ENCODE results near the gene VRK1. TPM values are rescaled to one million over a fixed set of nuclear protein-coding genes. Genes with fewer than 3 reads are reported as not detected.

VRK1 gene
- total RNA-seq, 1 donor from 2014 or later: 126 TPM

DNA sequence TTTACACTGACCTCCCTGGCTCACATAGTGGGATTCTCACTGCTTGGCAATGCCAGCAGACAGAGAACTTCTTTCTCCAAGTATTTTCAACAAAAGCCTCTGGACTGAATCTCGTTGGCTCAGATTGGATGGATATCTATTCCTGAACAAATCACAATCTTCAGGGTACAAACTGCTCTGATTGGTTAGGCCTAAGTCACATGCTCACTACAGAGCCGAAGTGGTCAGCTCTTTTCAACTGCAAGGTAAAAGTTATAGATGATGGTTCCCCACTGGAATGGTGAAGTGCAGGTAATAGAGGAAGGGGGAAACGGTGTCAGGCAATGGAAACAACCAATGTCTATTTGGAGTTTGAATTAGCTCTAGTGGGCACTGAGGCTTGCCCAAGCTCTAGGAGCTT is 16.7 kb upstream of the VRK1 start:
- Histone ChIP-seq H3K36me3 (no peaks in the 10 kb centered on the region), H3K4me2 (no peak overlapping the region), H3K4me3 (no peak overlapping the region), H3K27ac (no peak overlapping the region), H3K9me3 (ENCODE audit: low read depth) (no peaks in the 10 kb centered on the region), H3F3A (ENCODE audit: low read depth) (no peaks in the 10 kb centered on the region), H3K9ac (no peak overlapping the region), H3K4me1 (no peaks in the 10 kb centered on the region), H3K79me2 (ENCODE audit: low read depth) (no peaks in the 10 kb centered on the region), H3K27me3 (no peaks in the 10 kb centered on the region), H2AFZ (replicated peaks) (no peak overlapping the region), H4K20me1 (ENCODE audit: low read depth) (no peaks in the 10 kb centered on the region)
- DNase-seq (ENCODE audit: low spot score): no peak
- H3K27ac Mint-ChIP-seq: no peak overlapping the region
- H3K4me3 Mint-ChIP-seq: no peak overlapping the region
- no peaks in the 10 kb centered on the region for H3K9me3 Mint-ChIP-seq
- peaks cover 3% of the 10 kb centered on the region for H3K4me1 Mint-ChIP-seq
- H3K36me3 Mint-ChIP-seq: no peaks in the 10 kb centered on the region
- no peaks in the 10 kb centered on the region for H3K27me3 Mint-ChIP-seq (ENCODE audit: insufficient read depth, low read depth)
- no peak for TF ChIP-seq EZH2 (IDR thresholded peaks at IDR 0.05)
- TF ChIP-seq EZH2phosphoT487 (IDR thresholded peaks at IDR 0.05): no peak
- no peak for TF ChIP-seq CTCF (IDR thresholded peaks at IDR 0.05)

DNA sequence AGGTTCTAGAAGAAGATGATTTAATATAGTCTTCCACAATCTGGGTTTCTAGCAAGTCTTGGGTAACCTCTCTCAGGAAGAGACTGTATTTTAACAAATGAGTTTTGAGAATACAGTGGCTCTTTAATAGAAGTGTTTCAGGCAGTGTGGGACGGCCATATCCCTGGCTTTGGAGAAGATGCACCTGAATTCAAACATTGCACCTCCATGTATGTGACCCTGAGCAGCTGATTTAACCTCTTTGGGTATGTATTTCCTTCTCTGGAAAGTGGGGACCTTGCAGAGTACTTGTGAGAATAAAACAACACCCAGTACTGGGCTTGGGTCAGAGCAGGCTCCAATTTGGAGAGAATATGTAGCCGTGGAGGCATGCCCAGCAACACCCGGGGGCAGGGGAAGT is 15.8 kb upstream of the VRK1 start:
- Histone ChIP-seq H3K4me3 (no peak overlapping the region), H3K27ac (no peak overlapping the region), H4K20me1 (ENCODE audit: low read depth) (no peaks in the 10 kb centered on the region), H3K4me2 (no peak overlapping the region), H3K79me2 (ENCODE audit: low read depth) (no peaks in the 10 kb centered on the region), H3K9me3 (ENCODE audit: low read depth) (no peaks in the 10 kb centered on the region), H3K9ac (no peak overlapping the region), H3F3A (ENCODE audit: low read depth) (no peaks in the 10 kb centered on the region), H3K27me3 (no peaks in the 10 kb centered on the region), H2AFZ (replicated peaks) (no peak overlapping the region), H3K4me1 (no peaks in the 10 kb centered on the region), H3K36me3 (no peaks in the 10 kb centered on the region)
- H3K27me3 Mint-ChIP-seq (ENCODE audit: insufficient read depth, low read depth): no peaks in the 10 kb centered on the region
- TF ChIP-seq CTCF (IDR thresholded peaks at IDR 0.05) (no peak), EZH2 (IDR thresholded peaks at IDR 0.05) (no peak), EZH2phosphoT487 (IDR thresholded peaks at IDR 0.05) (no peak)
- peaks cover 3% of the 10 kb centered on the region for H3K4me1 Mint-ChIP-seq
- H3K9me3 Mint-ChIP-seq: no peaks in the 10 kb centered on the region
- no peak overlapping the region for H3K27ac Mint-ChIP-seq
- no peaks in the 10 kb centered on the region for H3K36me3 Mint-ChIP-seq
- no peak overlapping the region for H3K4me3 Mint-ChIP-seq
- DNase-seq (ENCODE audit: low spot score): no peak

- no peaks in the 10 kb centered on the region for H4K20me1 ChIP-seq (ENCODE audit: low read depth)
- Mint-ChIP-seq H3K27ac (no peak overlapping the region), H3K27me3 (ENCODE audit: insufficient read depth, low read depth) (no peaks in the 10 kb centered on the region), H3K36me3 (no peaks in the 10 kb centered on the region), H3K4me1 (peaks cover 3% of the 10 kb centered on the region), H3K9me3 (no peaks in the 10 kb centered on the region), H3K4me3 (no peak overlapping the region)
- no peak for DNase-seq (ENCODE audit: low spot score)
- no peaks in the 10 kb centered on the region for H3K4me1 ChIP-seq
- H3K79me2 ChIP-seq (ENCODE audit: low read depth): no peaks in the 10 kb centered on the region
- H3K9me3 ChIP-seq (ENCODE audit: low read depth): no peaks in the 10 kb centered on the region
- no peak overlapping the region for H3K4me3 ChIP-seq
- TF ChIP-seq EZH2phosphoT487 (IDR thresholded peaks at IDR 0.05) (no peak), EZH2 (IDR thresholded peaks at IDR 0.05) (no peak), CTCF (IDR thresholded peaks at IDR 0.05) (no peak)
- no peaks in the 10 kb centered on the region for H3K27me3 ChIP-seq
- H3F3A ChIP-seq (ENCODE audit: low read depth): no peaks in the 10 kb centered on the region
- no peak overlapping the region for H3K27ac ChIP-seq
- no peak overlapping the region for H2AFZ ChIP-seq (replicated peaks)
- no peaks in the 10 kb centered on the region for H3K36me3 ChIP-seq
- H3K4me2 ChIP-seq: no peak overlapping the region
- H3K9ac ChIP-seq: no peak overlapping the region
Observed at GRCh38 chr14:96782436-96782835, 14.7 kb upstream of the VRK1 start.

Data from neural progenitor cell (in vitro differentiated cells).